GM21717 (cell line): Measurements from ENCODE around the gene AGR2.
"Not testable (repeated sequence)": the region's sequence is repeated elsewhere in the genome, so short reads cannot be mapped to it uniquely, and the experiment has no call there.

ENCODE experiments used
- ATAC-seq: cut with Tn5 transposase; IDR thresholded peaks from one replicate; pipeline ENCODE4 v1.9.1; 2021; ENCODE audit warnings: mild to moderate bottlenecking, moderate library complexity; ENCODE audit not compliant: unreplicated experiment

The AGR2 gene

GRCh38 chr7:16804674-16805439 is at the start of gene AGR2:
TSS of gene AGR2 (minus strand) at chr7:16804999. CDS start at chr7:16801796, 3,203 bp downstream.
- ATAC-seq, result no peak

GRCh38 chr7:16853189-16853588 is 48.4 kb upstream of the AGR2 start:
- not testable (repeated sequence) for ATAC-seq

- ATAC-seq, result no peak
Measured at GRCh38 chr7:16851829-16852228, 47.0 kb upstream of the AGR2 start.

- ATAC-seq, result no peak
Measured at GRCh38 chr7:16850614-16851466, 46.0 kb upstream of the AGR2 start.

- ATAC-seq, result no peak
Measured at GRCh38 chr7:16849296-16850148, 44.7 kb upstream of the AGR2 start.

- ATAC-seq, result no peak
Measured at GRCh38 chr7:16847381-16847860, 42.6 kb upstream of the AGR2 start.

- no peak for ATAC-seq
Measured at GRCh38 chr7:16846601-16847165, 41.9 kb upstream of the AGR2 start.

- no peak for ATAC-seq
Measured at GRCh38 chr7:16845746-16846145, 40.9 kb upstream of the AGR2 start.

- no peak for ATAC-seq
Measured at GRCh38 chr7:16841681-16842080, 36.9 kb upstream of the AGR2 start.

GRCh38 chr7:16840094-16840493 is 35.3 kb upstream of the AGR2 start:
- no peak for ATAC-seq

GRCh38 chr7:16839646-16840045 is 34.8 kb upstream of the AGR2 start:
- no peak for ATAC-seq

GRCh38 chr7:16838891-16839290 is 34.1 kb upstream of the AGR2 start:
- no peak for ATAC-seq

- no peak for ATAC-seq
Measured at GRCh38 chr7:16838386-16838785, 33.6 kb upstream of the AGR2 start.

- ATAC-seq, result no peak
Measured at GRCh38 chr7:16836481-16836880, 31.7 kb upstream of the AGR2 start.

GRCh38 chr7:16833373-16833772 is 28.6 kb upstream of the AGR2 start:
- ATAC-seq, result no peak

GRCh38 chr7:16826060-16826459 is 21.3 kb upstream of the AGR2 start:
- no peak for ATAC-seq

- ATAC-seq, result no peak
Measured at GRCh38 chr7:16822029-16822428, 17.2 kb upstream of the AGR2 start.

- no peak for ATAC-seq
Measured at GRCh38 chr7:16818732-16819131, 13.9 kb upstream of the AGR2 start.

GRCh38 chr7:16817536-16817935 is 12.7 kb upstream of the AGR2 start:
- no peak for ATAC-seq

- no peak for ATAC-seq
Measured at GRCh38 chr7:16816824-16817223, 12.0 kb upstream of the AGR2 start.

GRCh38 chr7:16815001-16815400 is 10.2 kb upstream of the AGR2 start:
- ATAC-seq, result no peak
